Mesenchymal stem cell (in vitro differentiated cells and primary cell): ENCODE results near the gene DCX.

Experiments
- DNase-seq: peaks from one replicate; pipeline ENCODE4 v3.0.0-alpha.2; 2013
- H2AFZ ChIP-seq: one replicate; pipeline ENCODE4 v1.6.1; 2013; ENCODE audit warnings: low read depth, mild to moderate bottlenecking, control low read depth, inconsistent platforms, low read length, moderate library complexity
- H2AK5ac ChIP-seq: 2 replicates; pipeline ENCODE4 v1.6.1; 2013; ENCODE audit warnings: low read length, moderate library complexity, mild to moderate bottlenecking, inconsistent platforms; ENCODE audit not compliant: severe bottlenecking
- H2BK120ac ChIP-seq: one replicate; pipeline ENCODE4 v1.6.1; 2013; ENCODE audit warnings: low read depth, mild to moderate bottlenecking, inconsistent platforms, low read length, moderate library complexity
- H2BK12ac ChIP-seq, 2 experiments: one replicate each; pipeline ENCODE4 v1.6.1; 2013; ENCODE audit warnings: inconsistent platforms in 2 of 2, low read length in 2 of 2, mild to moderate bottlenecking in 2 of 2, moderate library complexity in 2 of 2, control low read depth in 1 of 2
- H2BK15ac ChIP-seq: one replicate; pipeline ENCODE4 v1.6.1; 2013; ENCODE audit warnings: mild to moderate bottlenecking, low read depth, inconsistent platforms; ENCODE audit not compliant: poor library complexity, severe bottlenecking
- H2BK5ac ChIP-seq: 2 replicates; pipeline ENCODE4 v1.6.1; 2013; ENCODE audit warnings: low read depth, mild to moderate bottlenecking, low read length, control low read depth, inconsistent platforms; ENCODE audit not compliant: poor library complexity, severe bottlenecking
- H3K14ac ChIP-seq, 2 experiments: one replicate each; pipeline ENCODE4 v1.6.1; 2013; ENCODE audit warnings: inconsistent platforms in 2 of 2, low read length in 2 of 2, control low read depth in 1 of 2, mild to moderate bottlenecking in 1 of 2, moderate library complexity in 1 of 2
- H3K18ac ChIP-seq, 2 experiments: one replicate each; pipeline ENCODE4 v1.6.1; 2013; ENCODE audit warnings: inconsistent platforms in 2 of 2, low read length in 2 of 2, control low read depth in 1 of 2, low read depth in 1 of 2, mild to moderate bottlenecking in 1 of 2
- H3K23ac ChIP-seq, 2 experiments: one replicate each; pipeline ENCODE4 v1.6.1; 2013; ENCODE audit warnings: inconsistent platforms in 2 of 2, low read length in 2 of 2, mild to moderate bottlenecking in 2 of 2, moderate library complexity in 2 of 2, control low read depth in 1 of 2
- H3K27ac ChIP-seq: 2 replicates; pipeline ENCODE4 v1.5.1; 2013; ENCODE audit warnings: mild to moderate bottlenecking, moderate library complexity, low read length, control low read depth, inconsistent platforms; ENCODE audit not compliant: poor library complexity, severe bottlenecking
- H3K27me3 ChIP-seq, 2 experiments: 2 replicates each; pipeline versions ENCODE4 v1.6.1 to v1.7.0; 2013; ENCODE audit warnings: low read length in 2 of 2, mild to moderate bottlenecking in 2 of 2, moderate library complexity in 2 of 2, control low read depth in 1 of 2, inconsistent platforms in 1 of 2; ENCODE audit not compliant: control insufficient read depth in 1 of 2, insufficient read depth in 1 of 2
- H3K36me3 ChIP-seq, 2 experiments: 2 replicates each; pipeline versions ENCODE4 v1.6.1 to v1.7.0; 2013; ENCODE audit warnings: low read length in 2 of 2, control low read depth in 1 of 2, inconsistent platforms in 1 of 2, low read depth in 1 of 2, mild to moderate bottlenecking in 1 of 2; ENCODE audit not compliant: insufficient read depth in 2 of 2, control insufficient read depth in 1 of 2
- H3K4ac ChIP-seq, 2 experiments: one replicate each; pipeline ENCODE4 v1.6.1; 2013; ENCODE audit warnings: inconsistent platforms in 2 of 2, low read length in 2 of 2, mild to moderate bottlenecking in 2 of 2, moderate library complexity in 2 of 2, control low read depth in 1 of 2, low read depth in 1 of 2
- H3K4me1 ChIP-seq: 2 replicates; pipeline ENCODE4 v1.6.1; 2013; ENCODE audit warnings: low read depth, low read length, control low read depth; ENCODE audit not compliant: control insufficient read depth, insufficient read depth
- H3K4me2 ChIP-seq: 2 replicates; pipeline ENCODE4 v1.6.1; 2013; ENCODE audit warnings: low read length, mild to moderate bottlenecking, inconsistent platforms; ENCODE audit not compliant: poor library complexity, severe bottlenecking
- H3K4me3 ChIP-seq, 2 experiments: 2 replicates each; pipeline versions ENCODE4 v1.5.1 to v1.7.0; 2013; ENCODE audit warnings: low read length in 2 of 2, mild to moderate bottlenecking in 2 of 2, control low read depth in 1 of 2, low read depth in 1 of 2; ENCODE audit not compliant: insufficient read depth in 1 of 2
- H3K79me1 ChIP-seq: replicated peaks from 2 replicates; pipeline ENCODE4 v1.6.1; 2013; ENCODE audit warnings: mild to moderate bottlenecking, control low read depth, low read length, inconsistent platforms; ENCODE audit not compliant: poor library complexity, severe bottlenecking
- H3K9ac ChIP-seq: 2 replicates; pipeline ENCODE4 v1.7.0; 2013; ENCODE audit warnings: mild to moderate bottlenecking, low read length, moderate library complexity
- H3K9me3 ChIP-seq: 2 replicates; pipeline ENCODE4 v1.7.0; 2013; ENCODE audit warnings: mild to moderate bottlenecking, low read length; ENCODE audit not compliant: control insufficient read depth
- H4K8ac ChIP-seq: one replicate; pipeline ENCODE4 v1.6.1; 2013; ENCODE audit warnings: inconsistent platforms, mild to moderate bottlenecking, low read length, moderate library complexity
- H4K91ac ChIP-seq: one replicate; pipeline ENCODE4 v1.6.1; 2013; ENCODE audit warnings: mild to moderate bottlenecking, low read length, inconsistent platforms
- WGBS: methylation state at CpG from one replicate; pipeline ENCODE4 v1.1.7; 2013; ENCODE audit warnings: mixed read lengths; 5-methylcytosine and 5-hydroxymethylcytosine counted together

The DCX gene

GRCh38 chrX:111355523-111356115, 56.4 kb downstream of the DCX start:
- H2AK5ac ChIP-seq = no peak overlapping the region
- H2BK120ac ChIP-seq = no peak overlapping the region
- H3K23ac ChIP-seq = no peak overlapping the region
- no peak overlapping the region for H4K8ac ChIP-seq
- peaks cover 0 to 10% of the 10 kb centered on the region in 2 experiments for H3K27me3 ChIP-seq
- H3K4me2 ChIP-seq = no peak overlapping the region
- DNase-seq = no peak
- no peak overlapping the region for H4K91ac ChIP-seq
- no peak overlapping the region for H2BK12ac ChIP-seq
- no peaks in the 10 kb centered on the region for H3K36me3 ChIP-seq
- no peak overlapping the region for H3K18ac ChIP-seq
- no peak overlapping the region for H2BK5ac ChIP-seq
- H3K79me1 ChIP-seq = no peaks in the 10 kb centered on the region
- H3K4me3 ChIP-seq = no peak overlapping the region
- no peak overlapping the region for H3K9ac ChIP-seq
- no peak overlapping the region for H2AFZ ChIP-seq
- H3K4ac ChIP-seq = no peak overlapping the region
- peaks cover 9% of the 10 kb centered on the region for H3K9me3 ChIP-seq
- no peak overlapping the region for H2BK15ac ChIP-seq
- H3K14ac ChIP-seq = no peak overlapping the region
- WGBS = no CpG with 5 or more reads among the region's 2 CpGs
- no peaks in the 10 kb centered on the region for H3K4me1 ChIP-seq
- no peak overlapping the region for H3K27ac ChIP-seq

- Histone ChIP-seq H2AK5ac (no peak overlapping the region), H3K27me3 (peaks cover 0 to 15% of the 10 kb centered on the region in 2 experiments), H3K27ac (no peak overlapping the region), H4K8ac (no peak overlapping the region), H3K79me1 (no peaks in the 10 kb centered on the region), H3K36me3 (no peaks in the 10 kb centered on the region), H3K18ac (no peak overlapping the region), H3K9me3 (peaks cover 9% of the 10 kb centered on the region), H2BK12ac (no peak overlapping the region), H3K23ac (no peak overlapping the region), H3K14ac (no peak overlapping the region), H3K4ac (no peak overlapping the region), H3K4me2 (no peak overlapping the region), H3K9ac (no peak overlapping the region), H3K4me1 (no peaks in the 10 kb centered on the region), H3K4me3 (no peak overlapping the region), H2BK15ac (no peak overlapping the region), H2BK5ac (no peak overlapping the region), H2BK120ac (no peak overlapping the region), H4K91ac (no peak overlapping the region), H2AFZ (no peak overlapping the region)
- no peak for DNase-seq
- WGBS = no CpG with 5 or more reads among the region's 1 CpG
Measured at GRCh38 chrX:111354496-111354895, 57.5 kb downstream of the DCX start.

- H3K4ac ChIP-seq = no peak overlapping the region
- H2BK5ac ChIP-seq = no peak overlapping the region
- H3K79me1 ChIP-seq = no peaks in the 10 kb centered on the region
- H2BK120ac ChIP-seq = no peak overlapping the region
- no CpG with 5 or more reads among the region's 2 CpGs for WGBS
- H2AK5ac ChIP-seq = no peak overlapping the region
- H4K8ac ChIP-seq = no peak overlapping the region
- no peak overlapping the region for H3K4me3 ChIP-seq
- H3K23ac ChIP-seq = no peak overlapping the region
- H3K18ac ChIP-seq = no peak overlapping the region
- no peak overlapping the region for H2AFZ ChIP-seq
- no peaks in the 10 kb centered on the region for H3K36me3 ChIP-seq
- H3K27me3 ChIP-seq = peaks cover 0 to 18% of the 10 kb centered on the region in 2 experiments
- no peak overlapping the region for H3K14ac ChIP-seq
- peak; percentile 27 for DNase-seq
- no peak overlapping the region for H2BK15ac ChIP-seq
- H3K9me3 ChIP-seq = peaks cover 9% of the 10 kb centered on the region
- H3K4me2 ChIP-seq = no peak overlapping the region
- no peak overlapping the region for H2BK12ac ChIP-seq
- H3K9ac ChIP-seq = no peak overlapping the region
- no peaks in the 10 kb centered on the region for H3K4me1 ChIP-seq
- H4K91ac ChIP-seq = no peak overlapping the region
- no peak overlapping the region for H3K27ac ChIP-seq
Measured at GRCh38 chrX:111353793-111354192, 58.2 kb downstream of the DCX start.

- H2AFZ ChIP-seq = no peak overlapping the region
- no peak overlapping the region for H3K27ac ChIP-seq
- H4K91ac ChIP-seq = no peak overlapping the region
- 80% methylated on average over 1 of the region's 1 CpG for WGBS
- H2BK15ac ChIP-seq = no peak overlapping the region
- H2BK12ac ChIP-seq = no peak overlapping the region
- no peak overlapping the region for H3K4ac ChIP-seq
- no peak overlapping the region for H3K9ac ChIP-seq
- H2BK120ac ChIP-seq = no peak overlapping the region
- H3K18ac ChIP-seq = no peak overlapping the region
- H3K14ac ChIP-seq = no peak overlapping the region
- H3K4me3 ChIP-seq = no peak overlapping the region
- no peak overlapping the region for H2BK5ac ChIP-seq
- H2AK5ac ChIP-seq = no peak overlapping the region
- DNase-seq = peak; percentile 80
- H3K36me3 ChIP-seq = no peaks in the 10 kb centered on the region
- H3K9me3 ChIP-seq = peaks cover 9% of the 10 kb centered on the region
- no peaks in the 10 kb centered on the region for H3K4me1 ChIP-seq
- peaks cover 0 to 26% of the 10 kb centered on the region in 2 experiments for H3K27me3 ChIP-seq
- H3K79me1 ChIP-seq = no peaks in the 10 kb centered on the region
- no peak overlapping the region for H3K23ac ChIP-seq
- H3K4me2 ChIP-seq = no peak overlapping the region
- no peak overlapping the region for H4K8ac ChIP-seq
Measured at GRCh38 chrX:111352424-111352823, 59.6 kb downstream of the DCX start.
